GM23338 (cell line): ENCODE data around the gene GPR4. TPM values are rescaled to one million over a fixed set of nuclear protein-coding genes. Genes with fewer than 3 reads are reported as not detected.

ENCODE experiments used
- ATAC-seq: fragments of 200-7000 bp; cut with Tn5 transposase; 3 replicates; pipeline ENCODE4 v1.9.1; 2020
- DNase-seq: peaks from one replicate; pipeline ENCODE4 v3.0.0-alpha.2; 2015; ENCODE audit warnings: low spot score
- H2AFZ ChIP-seq: fragments of 200-600 bp; sonication (generic); 2 replicates; pipeline ENCODE4 v1.8.0; 2016; ENCODE audit warnings: antibody characterized with exemption, mild to moderate bottlenecking, moderate library complexity
- H3F3A ChIP-seq: fragments of 200-600 bp; sonication (generic); replicated peaks from 2 replicates; pipeline ENCODE4 v1.8.0; 2017; ENCODE audit warnings: antibody characterized with exemption, mixed run types, low read depth
- H3K27ac ChIP-seq: fragments of 200-600 bp; sonication (generic); 2 replicates; pipeline ENCODE4 v1.6.1; 2016; ENCODE audit warnings: low read depth
- H3K27me3 ChIP-seq: fragments of 200-600 bp; sonication (generic); 2 replicates; pipeline ENCODE4 v1.8.0; 2016; ENCODE audit warnings: mild to moderate bottlenecking, mixed run types, moderate library complexity; ENCODE audit not compliant: insufficient read depth
- H3K36me3 ChIP-seq: fragments of 200-600 bp; sonication (generic); 2 replicates; pipeline ENCODE4 v1.8.0; 2016; ENCODE audit warnings: mild to moderate bottlenecking; ENCODE audit not compliant: insufficient read depth
- H3K4me1 ChIP-seq: fragments of 200-600 bp; sonication (generic); 2 replicates; pipeline ENCODE4 v1.8.0; 2016; ENCODE audit warnings: mild to moderate bottlenecking, moderate library complexity; ENCODE audit not compliant: insufficient read depth
- H3K4me2 ChIP-seq: fragments of 200-600 bp; sonication (generic); 2 replicates; pipeline ENCODE4 v1.7.1; 2017; ENCODE audit warnings: mixed run types
- H3K4me3 ChIP-seq: fragments of 200-600 bp; sonication (generic); 2 replicates; pipeline ENCODE4 v1.6.1; 2016; ENCODE audit warnings: mixed run types
- H3K79me2 ChIP-seq: fragments of 200-600 bp; sonication (generic); replicated peaks from 2 replicates; pipeline ENCODE4 v1.8.0; 2017; ENCODE audit warnings: mild to moderate bottlenecking; ENCODE audit not compliant: insufficient read depth
- H3K9me2 ChIP-seq: fragments of 200-600 bp; sonication (generic); 2 replicates; pipeline ENCODE4 v1.8.0; 2017; ENCODE audit not compliant: insufficient read depth
- H4K20me1 ChIP-seq: fragments of 200-600 bp; sonication (generic); replicated peaks from 2 replicates; pipeline ENCODE4 v1.8.0; 2017; ENCODE audit warnings: mild to moderate bottlenecking; ENCODE audit not compliant: insufficient read depth
- H3K27ac Mint-ChIP-seq: 2 replicates; pipeline ENCODE4 v1.8.0; 2020; ENCODE audit warnings: inconsistent platforms, mild to moderate bottlenecking, moderate library complexity, mixed read lengths
- H3K27me3 Mint-ChIP-seq: 3 replicates; pipeline ENCODE4 v1.8.0; 2022; ENCODE audit warnings: low read depth, mild to moderate bottlenecking, moderate library complexity, mixed read lengths, inconsistent platforms; ENCODE audit not compliant: insufficient read depth, poor library complexity
- H3K36me3 Mint-ChIP-seq: 3 replicates; pipeline ENCODE4 v1.8.0; 2021; ENCODE audit warnings: low read depth, mild to moderate bottlenecking, inconsistent platforms, moderate library complexity, mixed read lengths
- H3K4me1 Mint-ChIP-seq: 3 replicates; pipeline ENCODE4 v1.8.0; 2020; ENCODE audit warnings: mild to moderate bottlenecking, inconsistent platforms, mixed read lengths
- H3K4me3 Mint-ChIP-seq: 3 replicates; pipeline ENCODE4 v1.8.0; 2021; ENCODE audit warnings: moderate library complexity, mild to moderate bottlenecking, inconsistent platforms, mixed read lengths
- H3K9me3 Mint-ChIP-seq: 3 replicates; pipeline ENCODE4 v1.8.0; 2020; ENCODE audit warnings: moderate library complexity, mild to moderate bottlenecking, inconsistent platforms, mixed read lengths
- EZH2phosphoT487 ChIP-seq: fragments of 200-600 bp; sonication (generic); IDR thresholded peaks from one replicate; pipeline ENCODE4 v1.8.1; 2018; ENCODE audit warnings: antibody characterized with exemption; ENCODE audit not compliant: unreplicated experiment
- JUNB ChIP-seq: IDR thresholded peaks from one replicate; pipeline ENCODE4 v1.6.1; 2016; ENCODE audit warnings: antibody characterized with exemption; ENCODE audit not compliant: unreplicated experiment
- NANOG ChIP-seq: IDR thresholded peaks from 2 replicates; pipeline ENCODE4 v1.6.1; 2016; ENCODE audit warnings: antibody characterized with exemption, borderline replicate concordance
- STAT1 ChIP-seq: IDR thresholded peaks from one replicate; pipeline ENCODE4 v1.6.1; 2016; ENCODE audit warnings: antibody characterized with exemption; ENCODE audit not compliant: unreplicated experiment
- ZNF114 ChIP-seq: fragments of 250-450 bp; sonication (Bioruptor Pico); IDR thresholded peaks from 2 replicates; pipeline ENCODE4 v1.5.0; 2020; ENCODE audit warnings: mild to moderate bottlenecking, moderate library complexity
- polyA plus RNA-seq: library from polyadenylated mRNA; unstranded; fragments of >200 nt; fragmentation: Nextera tagmentation; extraction: Ambion mirVana; gene quantifications from 2 replicates; pipeline ENCODE4 v1.2.1, GENCODE V29; 2016
- total RNA-seq: library from RNA; depleted of rRNA; stranded (reverse); fragments of >200 nt; shearing (Covaris generic); gene quantifications from 2 replicates; pipeline ENCODE4 v1.2.3, GENCODE V29; 2014
- TF ChIP-seq, protein P1 (sequence below): IDR thresholded peaks from one replicate; pipeline ENCODE4 v1.6.1; 2018; ENCODE audit warnings: antibody characterized with exemption; ENCODE audit not compliant: unreplicated experiment
- TF ChIP-seq, protein P2 (sequence below), 2 experiments: fragments of 200-600 bp in 1 of 2; sonication (generic) in 1 of 2; conservative IDR thresholded peaks; 2 replicates each; pipeline versions ENCODE4 v1.5.1 to v1.6.1; 2016 to 2017; ENCODE audit warnings: antibody characterized with exemption in 2 of 2, low read depth in 2 of 2, mild to moderate bottlenecking in 2 of 2, moderate library complexity in 1 of 2
- TF ChIP-seq, protein P3 (sequence below): fragments of 250-450 bp; sonication (Bioruptor Pico); IDR thresholded peaks from 2 replicates; pipeline ENCODE4 v1.5.0; 2020; ENCODE audit warnings: mild to moderate bottlenecking, moderate library complexity

Gene GPR4
- total and polyA plus RNA-seq, 2 experiments from 2014 or later: 0.06 to 0.14 TPM

DNA sequence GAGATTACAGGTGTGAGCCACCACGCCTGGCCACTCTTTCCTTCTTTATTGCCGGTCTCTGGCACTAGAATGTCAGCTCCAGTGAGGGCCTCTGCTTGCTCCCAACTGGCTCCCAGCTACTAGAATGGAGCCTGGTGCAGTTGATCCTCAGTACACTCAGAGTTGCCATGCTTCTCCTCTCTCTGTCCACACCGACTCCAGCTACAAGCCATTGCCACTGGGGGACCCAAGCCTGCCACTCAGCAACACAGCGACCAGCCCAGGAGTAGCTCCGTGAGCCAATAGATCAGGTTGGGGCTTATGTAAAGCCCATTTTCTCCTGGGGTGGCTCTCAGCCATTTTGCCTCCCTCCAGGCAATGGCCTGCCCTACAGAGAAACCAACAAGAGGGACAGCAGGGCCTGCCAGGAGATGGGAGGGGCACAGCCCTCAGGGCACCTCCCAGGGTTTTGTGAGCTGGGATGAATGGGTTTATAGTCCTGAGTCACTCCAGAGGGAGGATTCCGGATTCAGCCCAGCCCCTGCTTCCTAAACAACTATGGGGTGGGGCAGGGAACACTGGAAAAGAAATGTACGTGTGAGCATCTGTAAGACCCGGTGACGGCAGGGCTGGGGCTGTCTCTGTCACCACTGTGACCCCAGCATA, 53.9 kb downstream of the GPR4 start (continued):
- TF ChIP-seq, protein P1, sequence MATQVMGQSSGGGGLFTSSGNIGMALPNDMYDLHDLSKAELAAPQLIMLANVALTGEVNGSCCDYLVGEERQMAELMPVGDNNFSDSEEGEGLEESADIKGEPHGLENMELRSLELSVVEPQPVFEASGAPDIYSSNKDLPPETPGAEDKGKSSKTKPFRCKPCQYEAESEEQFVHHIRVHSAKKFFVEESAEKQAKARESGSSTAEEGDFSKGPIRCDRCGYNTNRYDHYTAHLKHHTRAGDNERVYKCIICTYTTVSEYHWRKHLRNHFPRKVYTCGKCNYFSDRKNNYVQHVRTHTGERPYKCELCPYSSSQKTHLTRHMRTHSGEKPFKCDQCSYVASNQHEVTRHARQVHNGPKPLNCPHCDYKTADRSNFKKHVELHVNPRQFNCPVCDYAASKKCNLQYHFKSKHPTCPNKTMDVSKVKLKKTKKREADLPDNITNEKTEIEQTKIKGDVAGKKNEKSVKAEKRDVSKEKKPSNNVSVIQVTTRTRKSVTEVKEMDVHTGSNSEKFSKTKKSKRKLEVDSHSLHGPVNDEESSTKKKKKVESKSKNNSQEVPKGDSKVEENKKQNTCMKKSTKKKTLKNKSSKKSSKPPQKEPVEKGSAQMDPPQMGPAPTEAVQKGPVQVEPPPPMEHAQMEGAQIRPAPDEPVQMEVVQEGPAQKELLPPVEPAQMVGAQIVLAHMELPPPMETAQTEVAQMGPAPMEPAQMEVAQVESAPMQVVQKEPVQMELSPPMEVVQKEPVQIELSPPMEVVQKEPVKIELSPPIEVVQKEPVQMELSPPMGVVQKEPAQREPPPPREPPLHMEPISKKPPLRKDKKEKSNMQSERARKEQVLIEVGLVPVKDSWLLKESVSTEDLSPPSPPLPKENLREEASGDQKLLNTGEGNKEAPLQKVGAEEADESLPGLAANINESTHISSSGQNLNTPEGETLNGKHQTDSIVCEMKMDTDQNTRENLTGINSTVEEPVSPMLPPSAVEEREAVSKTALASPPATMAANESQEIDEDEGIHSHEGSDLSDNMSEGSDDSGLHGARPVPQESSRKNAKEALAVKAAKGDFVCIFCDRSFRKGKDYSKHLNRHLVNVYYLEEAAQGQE: no peak

DNA sequence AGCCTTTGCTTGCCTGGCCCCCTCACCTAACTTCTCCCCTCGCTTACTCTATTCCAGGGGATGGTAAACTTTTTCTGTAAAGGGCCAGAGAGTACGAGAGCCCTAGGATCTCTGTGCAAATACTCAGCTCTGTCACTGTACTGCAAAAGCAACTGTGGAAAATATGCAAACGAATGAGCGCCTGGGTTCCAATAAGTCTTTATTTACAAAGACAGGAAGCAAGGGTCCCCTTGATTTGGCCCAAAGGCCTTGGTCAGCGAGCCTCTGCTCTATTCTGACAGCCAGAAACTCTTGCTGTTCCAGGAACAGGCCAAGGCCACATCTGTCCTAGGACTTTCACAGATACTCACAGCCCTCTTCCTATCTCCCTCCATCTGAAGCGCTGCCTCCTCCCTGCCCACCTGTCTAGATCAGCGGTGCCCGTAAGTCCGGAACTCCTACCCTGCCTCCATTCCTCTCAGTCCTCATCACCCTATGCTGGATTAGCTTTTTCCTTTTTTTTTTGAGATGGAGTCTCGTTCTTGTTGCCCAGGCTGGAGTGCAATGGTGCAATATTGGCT, 54.7 kb downstream of the GPR4 start:
- ATAC-seq (no peak), DNase-seq (no peak)
- Histone ChIP-seq H3K4me3 (no peak overlapping the region), H3K4me2 (no peak overlapping the region), H3K79me2 (no peaks in the 10 kb centered on the region), H3K27ac (no peak overlapping the region), H3K27me3 (no peaks in the 10 kb centered on the region), H3K4me1 (no peaks in the 10 kb centered on the region), H2AFZ (no peak overlapping the region), H4K20me1 (no peaks in the 10 kb centered on the region), H3K36me3 (no peaks in the 10 kb centered on the region), H3F3A (no peaks in the 10 kb centered on the region), H3K9me2 (no peaks in the 10 kb centered on the region)
- no peaks in the 10 kb centered on the region for H3K9me3 Mint-ChIP-seq
- H3K4me1 Mint-ChIP-seq: peaks cover 8% of the 10 kb centered on the region
- peaks cover 14% of the 10 kb centered on the region for H3K27me3 Mint-ChIP-seq
- H3K4me3 Mint-ChIP-seq: no peak overlapping the region
- peaks cover 4% of the 10 kb centered on the region for H3K36me3 Mint-ChIP-seq
- H3K27ac Mint-ChIP-seq: no peak overlapping the region
- TF ChIP-seq ZNF114 (CRISPR knock-in tag): no peak
- TF ChIP-seq, protein P1: no peak
- TF ChIP-seq EZH2phosphoT487: no peak
- TF ChIP-seq, protein P2, sequence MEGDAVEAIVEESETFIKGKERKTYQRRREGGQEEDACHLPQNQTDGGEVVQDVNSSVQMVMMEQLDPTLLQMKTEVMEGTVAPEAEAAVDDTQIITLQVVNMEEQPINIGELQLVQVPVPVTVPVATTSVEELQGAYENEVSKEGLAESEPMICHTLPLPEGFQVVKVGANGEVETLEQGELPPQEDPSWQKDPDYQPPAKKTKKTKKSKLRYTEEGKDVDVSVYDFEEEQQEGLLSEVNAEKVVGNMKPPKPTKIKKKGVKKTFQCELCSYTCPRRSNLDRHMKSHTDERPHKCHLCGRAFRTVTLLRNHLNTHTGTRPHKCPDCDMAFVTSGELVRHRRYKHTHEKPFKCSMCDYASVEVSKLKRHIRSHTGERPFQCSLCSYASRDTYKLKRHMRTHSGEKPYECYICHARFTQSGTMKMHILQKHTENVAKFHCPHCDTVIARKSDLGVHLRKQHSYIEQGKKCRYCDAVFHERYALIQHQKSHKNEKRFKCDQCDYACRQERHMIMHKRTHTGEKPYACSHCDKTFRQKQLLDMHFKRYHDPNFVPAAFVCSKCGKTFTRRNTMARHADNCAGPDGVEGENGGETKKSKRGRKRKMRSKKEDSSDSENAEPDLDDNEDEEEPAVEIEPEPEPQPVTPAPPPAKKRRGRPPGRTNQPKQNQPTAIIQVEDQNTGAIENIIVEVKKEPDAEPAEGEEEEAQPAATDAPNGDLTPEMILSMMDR (conservative IDR thresholded peaks at IDR 0.05; ENCODE audit: low read depth in 2 of 2): no peak
- no peak for TF ChIP-seq STAT1
- TF ChIP-seq, protein P3, sequence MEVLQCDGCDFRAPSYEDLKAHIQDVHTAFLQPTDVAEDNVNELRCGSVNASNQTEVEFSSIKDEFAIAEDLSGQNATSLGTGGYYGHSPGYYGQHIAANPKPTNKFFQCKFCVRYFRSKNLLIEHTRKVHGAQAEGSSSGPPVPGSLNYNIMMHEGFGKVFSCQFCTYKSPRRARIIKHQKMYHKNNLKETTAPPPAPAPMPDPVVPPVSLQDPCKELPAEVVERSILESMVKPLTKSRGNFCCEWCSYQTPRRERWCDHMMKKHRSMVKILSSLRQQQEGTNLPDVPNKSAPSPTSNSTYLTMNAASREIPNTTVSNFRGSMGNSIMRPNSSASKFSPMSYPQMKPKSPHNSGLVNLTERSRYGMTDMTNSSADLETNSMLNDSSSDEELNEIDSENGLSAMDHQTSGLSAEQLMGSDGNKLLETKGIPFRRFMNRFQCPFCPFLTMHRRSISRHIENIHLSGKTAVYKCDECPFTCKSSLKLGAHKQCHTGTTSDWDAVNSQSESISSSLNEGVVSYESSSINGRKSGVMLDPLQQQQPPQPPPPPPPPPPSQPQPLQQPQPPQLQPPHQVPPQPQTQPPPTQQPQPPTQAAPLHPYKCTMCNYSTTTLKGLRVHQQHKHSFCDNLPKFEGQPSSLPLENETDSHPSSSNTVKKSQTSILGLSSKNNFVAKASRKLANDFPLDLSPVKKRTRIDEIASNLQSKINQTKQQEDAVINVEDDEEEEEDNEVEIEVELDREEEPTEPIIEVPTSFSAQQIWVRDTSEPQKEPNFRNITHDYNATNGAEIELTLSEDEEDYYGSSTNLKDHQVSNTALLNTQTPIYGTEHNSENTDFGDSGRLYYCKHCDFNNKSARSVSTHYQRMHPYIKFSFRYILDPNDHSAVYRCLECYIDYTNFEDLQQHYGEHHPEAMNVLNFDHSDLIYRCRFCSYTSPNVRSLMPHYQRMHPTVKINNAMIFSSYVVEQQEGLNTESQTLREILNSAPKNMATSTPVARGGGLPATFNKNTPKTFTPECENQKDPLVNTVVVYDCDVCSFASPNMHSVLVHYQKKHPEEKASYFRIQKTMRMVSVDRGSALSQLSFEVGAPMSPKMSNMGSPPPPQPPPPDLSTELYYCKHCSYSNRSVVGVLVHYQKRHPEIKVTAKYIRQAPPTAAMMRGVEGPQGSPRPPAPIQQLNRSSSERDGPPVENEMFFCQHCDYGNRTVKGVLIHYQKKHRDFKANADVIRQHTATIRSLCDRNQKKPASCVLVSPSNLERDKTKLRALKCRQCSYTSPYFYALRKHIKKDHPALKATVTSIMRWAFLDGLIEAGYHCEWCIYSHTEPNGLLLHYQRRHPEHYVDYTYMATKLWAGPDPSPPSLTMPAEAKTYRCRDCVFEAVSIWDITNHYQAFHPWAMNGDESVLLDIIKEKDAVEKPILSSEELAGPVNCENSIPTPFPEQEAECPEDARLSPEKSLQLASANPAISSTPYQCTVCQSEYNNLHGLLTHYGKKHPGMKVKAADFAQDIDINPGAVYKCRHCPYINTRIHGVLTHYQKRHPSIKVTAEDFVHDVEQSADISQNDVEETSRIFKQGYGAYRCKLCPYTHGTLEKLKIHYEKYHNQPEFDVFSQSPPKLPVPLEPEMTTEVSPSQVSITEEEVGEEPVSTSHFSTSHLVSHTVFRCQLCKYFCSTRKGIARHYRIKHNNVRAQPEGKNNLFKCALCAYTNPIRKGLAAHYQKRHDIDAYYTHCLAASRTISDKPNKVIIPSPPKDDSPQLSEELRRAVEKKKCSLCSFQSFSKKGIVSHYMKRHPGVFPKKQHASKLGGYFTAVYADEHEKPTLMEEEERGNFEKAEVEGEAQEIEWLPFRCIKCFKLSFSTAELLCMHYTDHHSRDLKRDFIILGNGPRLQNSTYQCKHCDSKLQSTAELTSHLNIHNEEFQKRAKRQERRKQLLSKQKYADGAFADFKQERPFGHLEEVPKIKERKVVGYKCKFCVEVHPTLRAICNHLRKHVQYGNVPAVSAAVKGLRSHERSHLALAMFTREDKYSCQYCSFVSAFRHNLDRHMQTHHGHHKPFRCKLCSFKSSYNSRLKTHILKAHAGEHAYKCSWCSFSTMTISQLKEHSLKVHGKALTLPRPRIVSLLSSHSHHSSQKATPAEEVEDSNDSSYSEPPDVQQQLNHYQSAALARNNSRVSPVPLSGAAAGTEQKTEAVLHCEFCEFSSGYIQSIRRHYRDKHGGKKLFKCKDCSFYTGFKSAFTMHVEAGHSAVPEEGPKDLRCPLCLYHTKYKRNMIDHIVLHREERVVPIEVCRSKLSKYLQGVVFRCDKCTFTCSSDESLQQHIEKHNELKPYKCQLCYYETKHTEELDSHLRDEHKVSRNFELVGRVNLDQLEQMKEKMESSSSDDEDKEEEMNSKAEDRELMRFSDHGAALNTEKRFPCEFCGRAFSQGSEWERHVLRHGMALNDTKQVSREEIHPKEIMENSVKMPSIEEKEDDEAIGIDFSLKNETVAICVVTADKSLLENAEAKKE (CRISPR knock-in tag): no peak
- TF ChIP-seq NANOG: no peak
- TF ChIP-seq JUNB: no peak
